HG02981 (cell line): ENCODE measurements around the gene USP12.

ENCODE experiments used
- ATAC-seq: cut with Tn5 transposase; IDR thresholded peaks from one replicate; pipeline ENCODE4 v1.9.1; 2021; ENCODE audit warnings: mild to moderate bottlenecking, moderate library complexity; ENCODE audit not compliant: unreplicated experiment

USP12 gene

GRCh38 chr13:27040826-27041108 is 130.8 kb downstream of the USP12 start:
- ATAC-seq, result no peak

- ATAC-seq, result no peak
Measured at GRCh38 chr13:27039171-27039701, 132.4 kb downstream of the USP12 start.

GRCh38 chr13:27038323-27038722 is 133.3 kb downstream of the USP12 start:
- ATAC-seq, result no peak

GRCh38 chr13:27037571-27037970 is 134.0 kb downstream of the USP12 start:
- no peak for ATAC-seq

- ATAC-seq, result no peak
Measured at GRCh38 chr13:27037171-27037570, 134.4 kb downstream of the USP12 start.

- no peak for ATAC-seq
Measured at GRCh38 chr13:27036236-27036981, 135.2 kb downstream of the USP12 start.

- no peak for ATAC-seq
Measured at GRCh38 chr13:27035892-27036235, 135.7 kb downstream of the USP12 start.

- ATAC-seq, result no peak
Measured at GRCh38 chr13:27034678-27035111, 136.9 kb downstream of the USP12 start.

- ATAC-seq, result no peak
Measured at GRCh38 chr13:27028683-27029480, 142.7 kb downstream of the USP12 start.

- no peak for ATAC-seq
Measured at GRCh38 chr13:27027086-27027667, 144.4 kb downstream of the USP12 start.

GRCh38 chr13:27026396-27026795 is 145.2 kb downstream of the USP12 start:
- ATAC-seq, result no peak

GRCh38 chr13:27024776-27025492 is 146.7 kb downstream of the USP12 start:
- ATAC-seq, result no peak

GRCh38 chr13:27024074-27024461 is 147.5 kb downstream of the USP12 start:
- ATAC-seq, result no peak

GRCh38 chr13:27023385-27024073 is 148.1 kb downstream of the USP12 start:
- ATAC-seq, result no peak

GRCh38 chr13:27022571-27023311 is 148.9 kb downstream of the USP12 start:
- ATAC-seq, result no peak

- ATAC-seq, result no peak
Measured at GRCh38 chr13:27020415-27020814, 151.2 kb downstream of the USP12 start.

GRCh38 chr13:27018882-27019281 is 152.7 kb downstream of the USP12 start:
- ATAC-seq, result no peak

- ATAC-seq, result no peak
Measured at GRCh38 chr13:27018344-27018861, 153.2 kb downstream of the USP12 start.

GRCh38 chr13:27016875-27017274 is 154.7 kb downstream of the USP12 start:
- ATAC-seq, result no peak
